SK-N-MC (cell line): Measurements from ENCODE around the gene COL13A1.
A peak's percentile ranks its signal among the peaks of the same experiment; 100 is the strongest.

Experiments used
- DNase-seq: peaks from one replicate; pipeline ENCODE4 v3.0.0-alpha.2; 2011; ENCODE audit warnings: low read depth, low spot score
- H3K27ac ChIP-seq: fragments of 200-600 bp; sonication (generic); 2 replicates; pipeline ENCODE4 v1.5.1; 2016; ENCODE audit warnings: mixed run types
- H3K36me3 ChIP-seq: fragments of 200-600 bp; sonication (generic); 2 replicates; pipeline ENCODE4 v1.6.1; 2017; ENCODE audit warnings: antibody characterized with exemption, low read length, mixed read lengths; ENCODE audit not compliant: insufficient read depth
- H3K4me3 ChIP-seq: fragments of 200-600 bp; sonication (generic); 2 replicates; pipeline ENCODE4 v1.5.1; 2016
- H3K9ac ChIP-seq: fragments of 200-600 bp; sonication (generic); 2 replicates; pipeline ENCODE4 v1.8.0; 2017; ENCODE audit warnings: mixed run types, mixed read lengths; ENCODE audit not compliant: insufficient read length
- H3K9me3 ChIP-seq: fragments of 200-600 bp; sonication (generic); 2 replicates; pipeline ENCODE4 v1.6.1; 2017; ENCODE audit warnings: low read depth, mild to moderate bottlenecking, antibody characterized with exemption, low read length, moderate library complexity, mixed read lengths
- EZH2 ChIP-seq: fragments of 200-600 bp; sonication (generic); IDR thresholded peaks from one replicate; pipeline ENCODE4 v1.6.1; 2017; ENCODE audit warnings: antibody characterized with exemption
- FOXP2 ChIP-seq: optimal IDR thresholded peaks from 2 replicates; pipeline ENCODE3; 2011; ENCODE audit warnings: mild to moderate bottlenecking, moderate library complexity; ENCODE audit not compliant: insufficient read depth; ENCODE audit errors: extremely low read length, control extremely low read depth
- POLR2AphosphoS5 ChIP-seq: IDR thresholded peaks from 2 replicates; pipeline ENCODE4 v1.6.1; 2012; ENCODE audit warnings: mild to moderate bottlenecking, low read depth, low read length, borderline replicate concordance

Gene COL13A1

GRCh38 chr10:69918036-69918435 is 116.3 kb downstream of the COL13A1 start:
- Histone ChIP-seq H3K9me3 (no peaks in the 10 kb centered on the region), H3K27ac (no peak overlapping the region)
- no peak for DNase-seq

GRCh38 chr10:69919250-69919649 is 117.5 kb downstream of the COL13A1 start:
- H3K36me3 ChIP-seq: no peaks in the 10 kb centered on the region; the same call in 1 of the 2 replicates
- no peak overlapping the region for H3K27ac ChIP-seq
- H3K4me3 ChIP-seq: no peak overlapping the region
- no peaks in the 10 kb centered on the region for H3K9me3 ChIP-seq
- no peak for DNase-seq
- no peak overlapping the region for H3K9ac ChIP-seq
- TF ChIP-seq FOXP2: no peak
- TF ChIP-seq POLR2AphosphoS5: no peak
- TF ChIP-seq EZH2: no peak

More at GRCh38 chr10:69918036-69918435, 116.3 kb downstream of the COL13A1 start:
- Histone ChIP-seq H3K36me3 (no peaks in the 10 kb centered on the region; the same call in 1 of the 2 replicates), H3K4me3 (no peak overlapping the region), H3K9ac (no peak overlapping the region)
- TF ChIP-seq FOXP2 (no peak), POLR2AphosphoS5 (no peak), EZH2 (no peak)

- Histone ChIP-seq H3K27ac (peak overlapping the region; percentile 46; the same call in 1 of the 2 replicates), H3K9me3 (no peaks in the 10 kb centered on the region)
Observed at GRCh38 chr10:69925111-69925510, 123.4 kb downstream of the COL13A1 start.

GRCh38 chr10:69928339-69928738 is 126.6 kb downstream of the COL13A1 start:
- Histone ChIP-seq H3K9me3 (no peaks in the 10 kb centered on the region), H3K9ac (no peak overlapping the region), H3K4me3 (no peak overlapping the region), H3K36me3 (peaks cover 66% of the 10 kb centered on the region), H3K27ac (0 out of 2 replicates have a peak overlapping the region, but pooled peaks have one; percentile 9)
- no peak for DNase-seq
- TF ChIP-seq FOXP2 (no peak), EZH2 (no peak), POLR2AphosphoS5 (no peak)

More at GRCh38 chr10:69925111-69925510, 123.4 kb downstream of the COL13A1 start:
- TF ChIP-seq EZH2 (no peak), POLR2AphosphoS5 (no peak; the same call in 1 of the 2 replicates), FOXP2 (no peak)
- Histone ChIP-seq H3K4me3 (no peak overlapping the region), H3K9ac (no peak overlapping the region), H3K36me3 (peaks cover 38% of the 10 kb centered on the region)
- no peak for DNase-seq

- H3K27ac ChIP-seq: no peak overlapping the region
- TF ChIP-seq FOXP2 (no peak), POLR2AphosphoS5 (no peak), EZH2 (no peak)
- no peak overlapping the region for H3K4me3 ChIP-seq
- no peaks in the 10 kb centered on the region for H3K9me3 ChIP-seq
- no peak for DNase-seq
- H3K36me3 ChIP-seq: peaks cover 73% of the 10 kb centered on the region
- H3K9ac ChIP-seq: no peak overlapping the region
Observed at GRCh38 chr10:69929575-69929974, 127.9 kb downstream of the COL13A1 start.

- Histone ChIP-seq H3K9ac (peak overlapping the region; percentile 97), H3K27ac (peak overlapping the region; percentile 99), H3K9me3 (no peaks in the 10 kb centered on the region), H3K4me3 (peak overlapping the region; percentile 86), H3K36me3 (peaks cover 40% of the 10 kb centered on the region)
- DNase-seq: no peak
- no peak for TF ChIP-seq EZH2
- peak; percentile 44; the same call in 1 of the 2 replicates for TF ChIP-seq POLR2AphosphoS5
Observed at GRCh38 chr10:69934768-69935167, 133.1 kb downstream of the COL13A1 start.

- Histone ChIP-seq H3K36me3 (peaks cover 26% of the 10 kb centered on the region), H3K4me3 (0 out of 2 replicates have a peak overlapping the region, but pooled peaks have one; percentile 18), H3K27ac (peak overlapping the region; percentile 97), H3K9ac (no peak overlapping the region), H3K9me3 (no peaks in the 10 kb centered on the region)
- TF ChIP-seq FOXP2 (no peak), POLR2AphosphoS5 (no peak; the same call in 1 of the 2 replicates), EZH2 (no peak)
- peak; percentile 90 for DNase-seq
Observed at GRCh38 chr10:69936091-69936490, 134.4 kb downstream of the COL13A1 start.

GRCh38 chr10:69938541-69938991 is 136.9 kb downstream of the COL13A1 start:
- H3K4me3 ChIP-seq: peak overlapping the region; percentile 33; the same call in 1 of the 2 replicates
- H3K9ac ChIP-seq: no peak overlapping the region
- DNase-seq: peak; percentile 74
- peak overlapping the region; percentile 97 for H3K27ac ChIP-seq
- TF ChIP-seq EZH2 (no peak), POLR2AphosphoS5 (peak; percentile 32; the same call in 1 of the 2 replicates), FOXP2 (no peak)
- H3K9me3 ChIP-seq: no peaks in the 10 kb centered on the region
- 0 out of 2 replicates have a peak, but pooled peaks cover 6% of the 10 kb centered on the region for H3K36me3 ChIP-seq

GRCh38 chr10:69939061-69939460 is 137.4 kb downstream of the COL13A1 start:
- DNase-seq: no peak
- Histone ChIP-seq H3K27ac (peak overlapping the region; percentile 97), H3K9ac (no peak overlapping the region), H3K9me3 (no peaks in the 10 kb centered on the region), H3K36me3 (0 out of 2 replicates have a peak, but pooled peaks cover 6% of the 10 kb centered on the region), H3K4me3 (peak overlapping the region; percentile 33; the same call in 1 of the 2 replicates)
- TF ChIP-seq EZH2: no peak
- no peak for TF ChIP-seq POLR2AphosphoS5
- TF ChIP-seq FOXP2: no peak

GRCh38 chr10:69939481-69939880 is 137.8 kb downstream of the COL13A1 start:
- no peak for DNase-seq
- Histone ChIP-seq H3K36me3 (0 out of 2 replicates have a peak, but pooled peaks cover 1% of the 10 kb centered on the region), H3K4me3 (no peak overlapping the region), H3K9me3 (no peaks in the 10 kb centered on the region), H3K9ac (peak overlapping the region; percentile 26), H3K27ac (peak overlapping the region; percentile 97)
- no peak for TF ChIP-seq FOXP2
- no peak for TF ChIP-seq EZH2
- no peak for TF ChIP-seq POLR2AphosphoS5
